Right renal cortex interstitium (tissue), 3 donors: ENCODE data around the gene PROX1. TPM values are rescaled to one million over a fixed set of nuclear protein-coding genes. Genes with fewer than 3 reads are reported as not detected.
A peak's percentile ranks its signal among the peaks of the same experiment; 100 is the strongest.

Source experiments
- DNase-seq, 3 donors: peaks; one replicate each; pipeline ENCODE4 v3.0.0-alpha.2; 2013; ENCODE audit warnings: low read depth in 3 of 3, low spot score in 2 of 3
- polyA plus RNA-seq, 3 donors: library from polyadenylated mRNA; unstranded; fragments of 120-200 nt; gene quantifications; one replicate each; pipeline ENCODE4 v1.2.1, GENCODE V29; 2013; ENCODE audit not compliant: insufficient read length in 3 of 3

The PROX1 gene, protein sequence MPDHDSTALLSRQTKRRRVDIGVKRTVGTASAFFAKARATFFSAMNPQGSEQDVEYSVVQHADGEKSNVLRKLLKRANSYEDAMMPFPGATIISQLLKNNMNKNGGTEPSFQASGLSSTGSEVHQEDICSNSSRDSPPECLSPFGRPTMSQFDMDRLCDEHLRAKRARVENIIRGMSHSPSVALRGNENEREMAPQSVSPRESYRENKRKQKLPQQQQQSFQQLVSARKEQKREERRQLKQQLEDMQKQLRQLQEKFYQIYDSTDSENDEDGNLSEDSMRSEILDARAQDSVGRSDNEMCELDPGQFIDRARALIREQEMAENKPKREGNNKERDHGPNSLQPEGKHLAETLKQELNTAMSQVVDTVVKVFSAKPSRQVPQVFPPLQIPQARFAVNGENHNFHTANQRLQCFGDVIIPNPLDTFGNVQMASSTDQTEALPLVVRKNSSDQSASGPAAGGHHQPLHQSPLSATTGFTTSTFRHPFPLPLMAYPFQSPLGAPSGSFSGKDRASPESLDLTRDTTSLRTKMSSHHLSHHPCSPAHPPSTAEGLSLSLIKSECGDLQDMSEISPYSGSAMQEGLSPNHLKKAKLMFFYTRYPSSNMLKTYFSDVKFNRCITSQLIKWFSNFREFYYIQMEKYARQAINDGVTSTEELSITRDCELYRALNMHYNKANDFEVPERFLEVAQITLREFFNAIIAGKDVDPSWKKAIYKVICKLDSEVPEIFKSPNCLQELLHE
- polyA plus RNA-seq = 1 to 10 TPM; 5.8 to 8.0 (median 7.7) TPM

- DNase-seq = peak; percentile 83 to 84 (median 83)
These were observed at the start of gene PROX1 for GRCh38 chr1:213987927-213988506. Gene PROX1 (plus strand): TSS chr1:213987973. CDS start chr1:213996536, 8,563 bp downstream.

DNA sequence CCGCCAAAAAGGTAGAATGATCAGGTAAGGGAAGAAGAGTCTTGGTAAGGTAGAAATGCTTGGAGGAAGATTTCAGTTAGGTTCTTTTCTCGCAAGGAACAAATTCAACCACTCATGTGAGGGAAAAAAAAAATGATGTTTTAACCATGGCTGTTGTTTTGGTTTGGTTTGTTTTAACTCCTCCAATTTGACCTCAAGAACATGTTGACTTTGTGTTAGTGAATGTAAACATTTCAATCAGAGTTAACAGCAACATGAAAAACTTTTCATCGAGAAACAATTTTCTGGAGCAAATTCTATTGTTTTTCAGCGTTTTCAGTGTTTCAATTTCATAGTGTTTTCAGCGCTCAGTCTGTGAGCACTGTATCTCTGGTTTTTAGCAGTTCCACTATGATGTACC, 49.0 kb upstream of the PROX1 start:
- DNase-seq = no peak

DNA sequence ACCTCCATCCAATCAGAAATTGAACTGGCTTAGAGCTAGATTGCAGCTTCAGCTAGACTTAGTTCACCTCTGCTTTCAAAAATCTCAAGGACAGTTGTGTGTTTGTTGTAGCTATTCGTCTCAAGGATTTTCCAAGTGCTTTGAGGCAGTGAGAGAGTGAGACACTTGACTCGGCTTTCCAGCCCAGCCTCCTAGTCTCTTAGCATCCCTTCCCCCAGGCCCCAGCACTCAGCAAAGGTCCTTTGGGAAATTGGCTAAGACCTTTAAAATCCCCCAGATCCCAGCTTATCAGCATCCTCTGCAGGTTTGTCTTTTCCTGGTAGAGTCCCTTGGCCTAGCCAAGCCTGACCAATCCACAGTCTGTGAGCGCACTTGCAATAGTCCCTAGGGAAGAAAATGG, 47.9 kb upstream of the PROX1 start:
- DNase-seq = no peak

DNA sequence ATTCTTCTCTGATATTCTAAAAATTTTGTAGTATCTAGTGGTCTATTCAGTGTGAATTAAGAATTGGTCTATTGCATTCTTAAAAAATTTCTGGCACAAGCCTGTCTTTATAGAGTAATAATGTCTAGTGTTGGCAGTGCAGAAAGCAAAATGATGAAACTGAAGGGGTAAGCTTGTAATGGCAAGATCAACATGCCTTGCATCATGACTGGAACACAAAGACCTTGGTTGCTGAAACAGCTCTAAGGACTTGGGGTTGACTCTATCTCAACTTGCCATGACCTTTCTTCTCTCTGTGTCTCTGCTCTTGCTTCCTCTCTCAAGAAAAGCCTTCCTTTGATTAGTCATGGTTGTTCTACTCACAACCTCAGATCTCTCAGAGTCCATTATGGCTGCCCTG, 46.8 kb upstream of the PROX1 start:
- DNase-seq = no peak

- no peak for DNase-seq
These were observed 45.7 kb upstream of the PROX1 start for GRCh38 chr1:213942061-213942460.

GRCh38 chr1:213947200-213947801, 40.5 kb upstream of the PROX1 start:
- DNase-seq = no peak

GRCh38 chr1:213951876-213952275, 35.9 kb upstream of the PROX1 start:
- no peak for DNase-seq

DNA sequence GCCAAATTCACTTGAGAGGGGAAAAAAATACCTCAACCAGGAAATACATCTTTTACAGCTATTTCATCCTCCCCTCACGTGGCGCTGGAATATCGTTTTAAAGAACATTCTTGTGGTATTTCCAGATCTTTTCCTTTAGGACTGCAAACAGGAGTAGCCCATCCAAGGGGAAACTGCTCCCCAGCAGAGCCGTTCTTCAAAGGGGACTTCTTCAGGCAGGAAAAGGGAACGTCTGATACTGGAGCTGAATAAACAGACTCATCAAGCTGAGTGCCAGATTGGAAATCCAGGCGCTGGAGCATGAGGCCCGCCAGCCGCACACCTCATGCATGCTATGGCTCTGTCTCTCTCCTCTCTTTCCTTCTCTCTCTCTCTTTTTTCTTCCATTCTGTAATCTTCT, 34.0 kb upstream of the PROX1 start:
- no peak for DNase-seq

DNA sequence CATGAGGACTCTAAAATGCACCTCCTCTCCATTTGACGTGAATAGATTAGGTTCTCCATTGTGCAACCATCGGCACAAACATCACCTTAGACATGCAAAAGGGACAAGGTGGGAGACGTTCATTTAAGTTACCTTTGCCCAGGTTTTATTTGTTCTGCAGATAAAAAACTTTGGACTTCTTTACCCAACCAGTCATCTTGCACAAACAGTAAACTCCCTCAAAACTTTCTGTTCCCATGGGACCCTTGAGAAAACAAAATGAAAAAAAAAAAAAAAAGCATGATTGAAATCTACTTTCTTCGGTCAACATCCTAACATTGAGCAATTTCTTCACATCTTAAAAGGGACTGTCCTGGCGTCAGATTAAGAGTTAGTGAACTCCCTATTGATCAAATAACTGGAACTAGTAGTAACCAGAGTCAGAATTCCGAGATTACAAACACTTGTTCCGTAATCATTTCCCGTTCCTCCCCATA, 31.4 kb upstream of the PROX1 start:
- DNase-seq = no peak

DNA sequence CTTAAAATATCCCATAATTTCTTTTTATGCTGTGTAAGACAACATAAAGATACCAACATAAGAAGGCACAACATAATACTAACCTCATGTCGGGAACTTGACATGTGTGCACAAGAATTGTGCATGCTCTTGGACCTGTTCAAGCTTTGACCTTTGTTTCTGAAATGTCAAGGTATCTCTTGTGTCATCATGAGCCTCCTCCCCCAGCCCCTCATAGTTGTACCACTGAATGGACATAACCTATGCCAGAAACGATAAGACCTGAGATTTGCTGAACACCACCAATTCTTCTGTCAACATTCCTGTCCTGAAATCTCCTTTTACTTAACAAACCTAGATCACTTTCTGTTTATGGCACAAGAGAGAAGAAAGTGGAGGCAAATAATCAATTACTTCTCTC, 29.4 kb upstream of the PROX1 start:
- DNase-seq = no peak

DNA sequence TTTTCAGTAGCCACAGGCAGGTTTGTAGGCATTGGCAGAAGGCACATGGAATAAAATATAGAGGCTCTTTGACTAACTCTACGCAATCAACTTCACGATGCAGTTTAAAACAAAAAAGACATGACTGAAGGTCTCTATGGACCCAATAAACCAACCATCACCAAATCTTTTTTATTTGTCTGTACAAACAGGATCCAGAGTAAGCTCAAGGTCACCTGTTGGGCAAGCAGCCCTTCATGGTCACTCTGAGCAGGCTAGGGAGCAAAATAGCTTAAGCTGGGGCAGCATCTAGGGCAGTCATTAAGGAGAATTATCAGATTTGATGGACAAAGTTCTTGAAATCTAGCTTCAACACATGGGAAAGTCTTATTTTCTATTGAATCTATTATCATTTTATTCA, 26.8 kb upstream of the PROX1 start:
- DNase-seq = no peak

- DNase-seq = no peak
These were observed 25.3 kb upstream of the PROX1 start for GRCh38 chr1:213962508-213962907.

- DNase-seq = no peak
These were observed 21.7 kb upstream of the PROX1 start for GRCh38 chr1:213966122-213966521.

DNA sequence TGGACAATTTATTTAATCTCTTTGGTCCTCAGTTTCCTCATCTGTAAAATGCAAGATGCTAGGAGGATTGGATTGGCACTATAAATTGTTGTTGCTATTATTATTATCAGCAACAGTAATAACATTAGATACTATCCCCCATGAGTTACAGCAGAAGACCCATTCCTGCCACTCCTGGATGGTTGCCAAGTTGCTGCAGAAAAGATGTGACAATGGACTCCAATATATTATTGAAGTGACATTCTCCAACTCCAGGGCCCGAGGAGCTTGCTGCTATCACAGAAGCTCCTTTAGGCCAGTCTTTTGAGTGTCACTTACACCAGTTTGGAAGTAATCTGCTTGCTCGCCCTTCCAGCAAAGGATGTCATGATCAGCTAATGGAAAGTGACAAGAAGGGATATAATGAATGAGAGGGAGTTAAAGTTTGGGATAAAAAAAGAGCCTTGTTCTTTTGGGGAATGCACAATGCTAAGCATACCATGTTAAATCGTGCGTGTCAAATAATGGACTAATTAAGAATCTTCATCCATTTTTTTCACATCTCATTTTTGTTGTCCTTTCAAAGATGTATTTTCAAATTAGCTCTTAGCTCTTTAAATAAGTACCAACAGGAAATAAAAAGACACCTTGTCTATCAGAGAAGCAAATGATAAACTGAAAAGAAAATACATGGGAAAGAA, 19.5 kb upstream of the PROX1 start:
- no peak for DNase-seq

- no peak for DNase-seq
These were observed 17.7 kb upstream of the PROX1 start for GRCh38 chr1:213969958-213970555.

GRCh38 chr1:213972141-213972540, 15.6 kb upstream of the PROX1 start:
- no peak for DNase-seq

GRCh38 chr1:213973129-213973528, 14.6 kb upstream of the PROX1 start:
- no peak for DNase-seq

- DNase-seq = no peak
These were observed 10.9 kb upstream of the PROX1 start for GRCh38 chr1:213976665-213977485.

DNA sequence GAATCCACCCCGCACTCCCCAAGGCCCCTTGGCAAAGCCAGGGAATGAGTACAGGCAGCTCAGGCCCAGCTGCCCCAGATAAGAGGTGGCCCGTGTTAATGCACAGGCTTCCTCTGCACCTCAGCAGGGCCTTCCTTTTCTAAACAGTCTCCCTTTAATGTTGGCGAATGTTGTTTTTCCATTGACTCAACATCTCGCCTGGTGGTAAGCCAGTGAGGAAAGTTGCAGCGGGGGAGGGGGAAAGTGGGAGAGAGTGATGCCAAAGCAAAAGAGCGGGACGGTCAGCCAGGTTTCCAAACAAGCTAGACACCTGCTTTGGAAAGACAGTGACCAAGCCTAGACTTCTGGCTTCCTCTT, 10.3 kb upstream of the PROX1 start:
- no peak for DNase-seq
